HG03108 (cell line): ENCODE data around the gene PALLD.
A peak's percentile ranks its signal among the peaks of the same experiment; 100 is the strongest.

Experiments used
- ATAC-seq: cut with Tn5 transposase; IDR thresholded peaks from one replicate; pipeline ENCODE4 v1.9.1; 2021; ENCODE audit warnings: moderate library complexity; ENCODE audit not compliant: unreplicated experiment

The PALLD gene

DNA sequence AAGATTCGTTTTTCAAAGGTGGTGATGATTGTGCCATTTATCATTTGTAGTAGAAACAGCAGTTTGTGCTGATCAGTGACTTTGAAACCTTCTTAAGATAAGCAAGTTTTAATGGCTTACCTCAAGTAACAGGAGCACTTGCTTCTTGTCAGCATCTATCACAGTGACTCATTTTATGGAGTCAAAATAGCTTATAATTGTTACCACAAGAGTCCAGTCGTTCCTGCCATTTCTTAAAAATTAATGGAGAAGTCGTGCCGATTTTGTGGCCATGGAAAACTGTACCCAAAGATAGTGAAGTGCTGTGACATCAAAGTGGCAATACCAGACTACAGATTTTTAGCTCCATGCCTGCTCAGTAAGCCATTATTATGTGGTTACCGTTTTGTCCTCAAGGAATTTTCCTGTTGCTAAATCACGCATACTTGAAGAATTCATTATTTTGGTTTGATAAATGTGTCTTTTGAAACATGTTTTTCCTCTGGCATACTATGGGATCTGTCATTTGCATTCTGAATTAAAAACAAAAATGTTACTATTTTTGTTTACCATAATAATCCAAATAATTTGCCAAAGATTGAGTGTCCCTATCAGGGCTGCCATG is 383.3 kb downstream of the PALLD start:
- no peak for ATAC-seq

DNA sequence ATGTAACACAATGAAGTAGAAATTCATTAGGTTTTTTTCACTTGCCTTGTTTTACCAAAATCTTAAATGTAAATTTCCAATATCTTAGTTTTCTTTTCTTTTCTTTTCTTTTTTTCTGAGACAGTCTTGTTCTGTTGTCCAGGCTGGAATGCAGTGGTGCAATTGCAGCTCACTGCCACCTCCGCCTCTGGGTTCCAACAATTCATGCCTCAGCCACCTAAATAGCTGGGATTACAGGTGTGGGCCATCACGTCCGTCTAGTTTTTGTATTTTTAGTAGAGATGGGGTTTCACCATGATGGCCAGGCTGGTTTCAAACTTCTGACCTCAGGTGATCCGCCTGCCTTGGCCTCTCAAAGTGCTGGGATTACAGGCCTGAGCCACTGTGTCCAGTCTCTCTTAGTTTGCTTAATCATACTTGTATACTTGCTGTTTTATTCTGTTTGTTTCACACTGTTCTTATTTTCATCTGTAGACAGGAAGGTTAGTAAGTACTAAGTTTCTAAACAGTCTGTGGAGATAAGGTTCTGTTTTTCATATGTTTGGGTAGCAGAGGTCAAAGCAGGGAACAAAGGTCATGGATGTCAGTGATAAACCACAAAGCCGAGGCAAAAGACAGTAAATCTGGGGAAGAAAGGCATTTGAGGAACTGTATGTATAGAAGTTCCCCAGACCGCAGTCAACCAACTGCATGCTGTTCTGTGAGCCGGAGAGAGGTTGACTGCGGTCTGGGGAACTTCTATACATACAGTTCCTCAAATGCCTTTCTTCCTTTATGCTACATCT is 384.2 kb downstream of the PALLD start:
- peak; percentile 59 for ATAC-seq

DNA sequence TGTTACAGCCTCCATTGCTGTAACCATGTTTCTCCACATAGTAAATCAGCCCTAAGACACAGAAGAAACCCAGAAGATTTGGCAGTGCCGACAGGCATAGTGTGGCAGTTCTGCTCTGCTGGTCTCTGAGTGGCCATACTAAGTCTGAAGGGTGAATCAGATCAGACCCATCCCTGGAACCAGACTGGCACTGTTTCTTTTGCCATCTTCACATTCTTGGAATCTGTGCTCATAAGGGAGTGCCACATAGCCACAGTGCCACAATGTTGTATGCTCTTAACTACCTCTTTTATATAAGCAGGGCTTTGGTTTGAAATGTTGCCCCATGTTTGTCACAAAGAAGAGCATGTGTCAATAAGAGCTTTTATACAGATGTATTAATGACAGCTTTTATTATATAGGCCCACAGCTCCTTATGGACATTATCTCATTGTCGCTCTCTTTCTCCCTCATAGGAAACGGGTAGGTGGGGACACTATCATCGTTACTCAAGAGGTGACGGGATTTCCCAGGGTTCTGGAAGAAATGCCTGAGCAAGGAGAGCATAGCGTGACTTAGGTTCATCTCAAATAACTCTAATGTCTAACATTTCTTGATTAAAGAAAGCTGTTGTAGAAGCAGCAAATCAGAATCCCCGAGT is 385.0 kb downstream of the PALLD start:
- ATAC-seq = no peak

DNA sequence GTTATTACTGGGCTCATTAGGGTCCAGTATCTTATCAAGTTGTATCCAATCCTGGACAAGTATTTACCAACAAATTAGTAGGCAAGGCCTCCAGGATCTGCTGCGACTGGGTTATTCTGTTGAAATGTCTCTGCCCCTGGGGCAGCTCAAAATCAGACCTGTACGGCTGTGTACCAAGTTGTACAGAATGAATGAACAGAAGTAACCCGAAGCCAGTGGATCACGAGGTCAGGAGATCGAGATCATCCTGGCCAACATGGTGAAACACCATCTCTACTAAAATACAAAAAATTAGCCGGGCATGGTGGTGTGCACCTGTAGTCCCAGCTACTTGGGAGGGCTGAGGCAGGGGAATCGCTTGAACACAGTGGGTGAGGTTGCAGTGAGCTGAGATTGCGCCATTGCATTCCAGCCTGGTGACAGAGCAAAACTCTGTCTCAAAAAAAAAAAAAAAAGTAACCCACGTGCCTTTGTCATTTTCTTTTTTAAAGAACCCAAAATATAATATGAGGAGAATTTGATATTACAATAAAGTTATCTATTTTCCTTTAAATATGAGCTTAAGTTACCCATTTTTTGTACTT is 385.9 kb downstream of the PALLD start:
- no peak for ATAC-seq

DNA sequence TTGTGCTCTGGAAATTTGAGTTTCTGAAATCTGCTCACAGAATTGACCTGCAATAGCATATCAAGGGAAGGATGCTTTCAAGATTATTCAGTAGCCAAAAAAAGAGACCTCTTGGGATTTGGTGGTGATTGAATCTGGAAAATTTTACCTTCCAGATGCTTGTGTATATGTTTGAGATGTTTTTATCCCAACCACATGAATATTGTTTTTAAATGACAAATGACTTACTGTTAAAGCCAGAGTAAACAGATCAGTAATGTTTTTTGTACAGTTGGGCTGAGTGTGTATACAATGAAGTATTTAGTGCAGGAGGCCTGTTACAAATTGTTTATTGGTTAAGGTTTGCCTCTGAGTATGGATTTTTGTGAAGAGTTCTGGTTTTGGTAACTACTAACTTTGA is 386.7 kb downstream of the PALLD start:
- ATAC-seq = no peak

DNA sequence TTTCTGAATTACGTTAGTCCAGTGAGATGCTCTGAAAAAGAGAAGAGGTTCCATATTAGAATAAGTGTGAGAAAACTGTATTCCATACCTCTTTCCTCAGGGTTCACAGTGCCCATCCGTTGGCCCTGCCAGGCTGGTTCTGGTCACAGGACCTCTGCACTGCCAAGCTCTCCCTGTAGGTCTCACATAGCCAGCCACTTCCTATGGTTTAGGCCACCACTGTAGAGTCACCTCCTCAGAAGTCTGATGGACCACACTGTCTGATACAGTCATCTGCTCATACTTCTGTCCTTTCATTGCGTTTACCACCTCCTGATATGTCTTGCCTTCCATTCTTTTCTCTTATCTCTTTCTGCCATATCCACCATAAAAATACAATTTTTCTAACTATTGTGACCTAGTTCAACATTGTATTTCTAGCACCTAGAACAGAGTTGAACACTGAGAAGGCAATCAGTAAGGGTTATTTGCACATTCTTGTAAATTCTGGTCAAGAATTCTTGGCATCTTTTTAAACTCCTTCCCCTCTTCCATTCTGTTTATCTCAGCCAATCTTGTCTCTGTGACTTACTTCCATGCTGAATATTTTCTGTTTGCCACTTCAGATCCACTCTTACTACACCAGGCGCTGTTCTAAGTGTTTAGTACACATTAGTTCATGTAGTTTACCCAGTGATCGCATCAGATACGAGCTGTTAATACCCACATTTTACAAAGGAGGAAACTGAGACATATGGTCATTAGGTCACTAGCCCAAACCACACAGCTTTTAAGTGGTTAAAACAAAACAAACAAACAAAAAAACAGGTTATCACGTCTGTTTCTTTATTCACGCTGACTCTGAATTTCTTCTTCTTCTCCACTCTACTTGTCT is 387.6 kb downstream of the PALLD start:
- ATAC-seq = no peak

DNA sequence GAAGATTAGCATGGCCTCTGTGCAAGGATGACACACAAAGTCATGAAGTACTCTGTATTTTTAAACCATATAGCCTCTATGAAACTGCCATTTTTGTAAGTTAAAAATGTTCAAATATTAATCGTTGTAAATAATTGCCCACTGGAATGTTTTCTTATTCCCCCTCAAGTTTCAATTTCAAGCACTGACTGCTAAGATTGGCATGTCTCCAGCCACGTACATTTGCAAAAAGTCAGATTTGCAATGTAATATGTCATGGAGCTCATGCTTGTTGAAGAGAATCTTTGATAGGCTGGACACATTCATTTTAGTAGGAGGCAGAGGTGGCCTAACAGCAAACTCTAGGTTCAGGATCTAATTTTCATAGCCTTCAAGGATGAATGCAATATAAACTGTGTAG is 388.5 kb downstream of the PALLD start:
- no peak for ATAC-seq

DNA sequence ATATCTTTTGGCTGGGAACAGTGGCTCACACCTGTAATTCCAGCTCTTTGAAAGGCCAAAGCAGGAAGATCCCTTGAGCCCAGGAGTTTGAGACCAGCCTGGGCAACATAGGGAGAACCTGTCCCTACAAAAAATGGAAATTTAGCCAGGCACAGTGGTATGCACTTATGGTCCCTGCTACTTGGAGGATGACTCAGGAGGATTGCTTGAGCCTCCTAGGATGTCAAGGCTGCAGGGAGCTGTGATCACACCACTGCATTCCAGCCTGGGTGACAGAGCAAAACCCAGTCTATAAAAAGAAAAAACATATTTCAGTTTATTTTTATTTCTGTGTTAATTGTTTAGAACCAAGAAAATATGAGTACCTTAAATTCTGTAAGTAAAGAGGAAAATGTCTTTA is 389.5 kb downstream of the PALLD start:
- ATAC-seq = no peak

DNA sequence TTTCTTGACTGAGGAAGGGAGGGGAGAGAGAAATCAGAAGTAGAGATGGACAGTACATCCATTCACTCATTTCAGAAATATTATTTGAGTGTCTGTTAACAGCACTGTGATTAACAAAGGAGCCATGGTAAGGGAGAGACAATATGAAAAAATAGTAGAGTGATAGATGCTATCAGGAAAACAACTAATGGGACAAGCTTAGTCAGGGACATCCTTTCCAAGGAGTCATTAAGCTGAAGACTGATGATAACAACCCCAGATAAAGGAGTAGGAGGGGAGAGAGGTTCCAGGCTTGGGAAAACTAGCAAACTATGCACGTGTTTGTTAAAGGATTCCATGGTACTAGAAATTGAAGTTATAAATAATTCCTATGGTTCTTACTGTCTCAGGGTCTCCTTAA is 391.0 kb downstream of the PALLD start:
- ATAC-seq = no peak

DNA sequence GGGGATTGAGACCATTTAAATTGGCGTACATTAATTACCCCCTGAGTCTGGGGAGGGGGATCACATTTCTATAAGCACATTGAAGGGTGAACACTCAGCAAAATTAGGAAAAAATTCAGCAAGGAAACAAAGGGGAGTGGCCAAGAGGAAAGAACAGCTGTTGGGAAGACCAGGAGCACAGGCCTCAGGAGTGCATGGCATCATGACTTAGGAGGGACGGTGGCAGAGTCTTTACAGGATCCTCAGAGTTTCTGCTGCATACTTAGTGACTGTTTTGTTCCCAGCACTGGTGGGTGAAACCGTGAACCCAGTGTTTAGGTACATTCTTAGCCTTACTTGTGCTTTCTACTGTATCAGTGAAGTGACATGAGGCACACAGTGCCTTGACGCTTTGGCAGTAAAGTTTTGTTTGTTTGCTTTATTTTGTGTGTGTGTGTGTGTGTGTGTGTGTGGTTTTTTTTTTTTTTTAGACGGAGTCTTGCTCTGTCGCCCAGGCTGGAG is 391.9 kb downstream of the PALLD start:
- no peak for ATAC-seq

DNA sequence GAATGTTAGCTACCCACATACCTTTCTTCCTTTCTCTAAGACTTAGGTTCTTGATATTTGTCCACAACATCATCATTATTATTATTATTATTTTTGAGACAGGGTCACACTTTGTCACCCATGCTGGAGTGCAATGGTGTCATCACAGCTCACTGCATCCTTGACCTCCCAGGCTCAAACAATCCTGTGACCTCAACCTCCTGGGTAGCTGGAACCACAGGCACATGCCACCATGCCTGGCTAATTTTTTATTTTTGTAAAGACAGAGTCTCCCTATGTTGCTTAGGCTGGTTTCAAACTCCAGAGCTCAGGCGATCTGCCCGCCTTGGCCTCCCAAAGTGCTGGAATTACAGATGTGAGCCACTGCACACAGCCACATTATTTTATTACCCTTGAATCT is 394.2 kb downstream of the PALLD start:
- no peak for ATAC-seq

DNA sequence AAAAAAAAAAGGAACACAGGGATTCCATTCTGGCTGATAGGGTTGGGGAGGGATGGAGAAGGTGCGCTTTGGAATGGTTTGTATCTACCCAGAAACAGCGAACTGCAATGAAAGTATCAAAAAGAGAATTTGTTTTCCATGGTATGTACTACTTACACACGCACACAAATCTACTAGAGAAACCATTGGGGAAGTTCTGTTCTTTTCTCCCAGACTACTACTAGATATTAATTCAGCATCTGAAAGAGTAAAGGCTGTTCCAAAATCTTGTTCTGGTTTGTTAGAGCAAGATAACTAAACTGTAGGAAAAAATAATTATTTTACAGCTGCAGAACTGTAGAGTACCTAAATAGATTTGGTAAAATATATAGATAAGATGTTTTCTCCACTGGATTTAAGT is 394.8 kb downstream of the PALLD start:
- ATAC-seq = no peak

DNA sequence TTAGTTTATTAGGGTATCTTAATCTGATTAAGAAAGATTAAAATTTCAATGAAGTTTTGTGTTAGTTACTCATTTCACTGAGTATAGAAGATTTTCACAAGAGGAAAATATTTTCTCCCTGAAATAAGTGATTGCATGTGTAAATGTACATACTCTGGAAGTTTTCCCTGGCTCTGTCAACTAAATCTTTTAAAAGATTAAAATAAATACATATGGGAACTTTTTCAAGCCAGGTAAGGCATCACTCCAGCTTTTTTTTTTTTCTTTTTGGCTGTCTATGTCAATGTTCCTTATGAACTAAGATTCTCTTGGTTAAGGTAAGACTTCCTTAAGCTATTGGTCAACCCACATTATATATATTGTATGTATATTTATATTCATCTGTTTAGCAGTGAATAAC is 395.6 kb downstream of the PALLD start:
- no peak for ATAC-seq

DNA sequence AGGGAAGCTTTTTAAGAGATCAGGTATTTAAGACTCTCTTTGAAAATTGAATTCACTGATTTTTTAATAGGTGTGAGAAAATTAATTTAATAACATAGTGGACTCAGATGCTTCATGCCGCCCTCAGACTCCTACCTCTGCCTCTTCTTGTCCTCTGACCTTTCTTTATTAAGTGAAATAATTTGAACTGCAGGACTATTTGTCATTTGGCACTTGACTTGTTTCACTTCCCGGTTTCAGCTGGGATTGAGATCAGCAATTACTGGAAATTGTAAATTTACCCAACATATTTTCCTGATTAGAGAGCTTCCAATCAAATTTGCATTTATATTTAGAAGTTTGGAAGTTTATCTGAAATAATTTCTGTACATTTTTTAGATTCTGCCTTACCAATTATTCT is 396.4 kb downstream of the PALLD start:
- no peak for ATAC-seq

DNA sequence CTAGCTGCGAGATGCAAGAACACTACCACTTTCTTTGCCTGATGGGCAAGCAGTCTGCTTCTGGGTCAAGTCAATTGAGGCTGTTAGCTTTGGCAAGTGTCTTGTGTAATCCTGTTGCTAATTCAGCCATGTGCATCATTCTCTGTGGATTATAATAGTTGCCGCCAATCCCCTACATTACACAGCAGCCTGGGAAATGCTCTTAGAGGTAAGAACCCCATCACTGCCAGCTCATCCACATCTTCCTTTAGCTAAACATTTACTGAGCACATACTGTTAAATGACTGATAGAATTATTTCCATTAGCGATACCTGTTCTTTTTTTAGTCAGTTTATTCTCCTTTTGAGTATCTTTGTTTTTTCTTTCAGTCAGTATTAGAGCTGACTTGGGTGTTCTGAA is 397.0 kb downstream of the PALLD start:
- no peak for ATAC-seq

DNA sequence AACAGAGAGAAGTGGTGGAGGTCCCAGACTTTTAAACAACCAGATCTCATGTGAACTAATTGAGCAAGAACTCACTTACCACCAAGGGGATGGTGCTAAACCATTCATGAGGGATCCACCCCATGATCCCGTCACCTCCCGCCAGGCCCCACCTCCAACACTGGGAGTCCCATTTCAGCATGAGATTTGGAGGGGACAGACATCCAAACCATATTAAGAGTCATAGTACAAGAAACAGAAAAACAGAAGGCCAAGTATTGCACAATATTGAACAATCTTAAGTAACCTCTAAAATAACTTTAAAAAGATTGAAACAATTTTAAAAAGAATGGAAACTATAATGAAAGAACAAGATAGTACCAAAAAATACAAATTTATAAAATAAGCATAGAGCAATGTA is 403.2 kb downstream of the PALLD start:
- ATAC-seq = no peak

DNA sequence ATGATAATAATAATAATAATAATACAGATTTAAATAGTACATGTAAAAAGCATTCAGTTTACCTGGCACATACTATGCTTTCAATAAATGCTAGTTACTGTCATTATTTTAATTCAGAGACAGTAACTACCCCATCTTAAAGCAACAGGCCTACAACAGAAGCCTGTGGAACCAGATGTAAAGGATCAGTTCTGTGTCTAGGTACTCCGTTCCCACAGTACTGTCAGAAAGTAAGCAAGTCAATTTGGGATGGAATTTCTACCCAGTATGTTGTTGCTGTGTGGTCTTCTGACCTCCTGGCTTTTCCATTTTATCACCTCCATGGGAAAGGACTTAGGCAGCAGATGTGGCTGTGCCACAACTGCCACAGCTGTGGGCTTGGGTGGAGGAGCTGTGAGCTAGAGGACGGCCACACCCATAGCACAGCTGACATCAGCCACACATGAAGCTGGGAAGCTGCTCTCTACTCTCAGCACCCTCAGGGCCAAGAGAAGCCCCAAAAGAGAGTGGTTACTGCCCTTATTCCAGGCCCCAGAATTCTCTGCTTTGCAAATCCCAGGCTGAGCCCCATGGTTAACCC is 410.4 kb downstream of the PALLD start:
- ATAC-seq = no peak

DNA sequence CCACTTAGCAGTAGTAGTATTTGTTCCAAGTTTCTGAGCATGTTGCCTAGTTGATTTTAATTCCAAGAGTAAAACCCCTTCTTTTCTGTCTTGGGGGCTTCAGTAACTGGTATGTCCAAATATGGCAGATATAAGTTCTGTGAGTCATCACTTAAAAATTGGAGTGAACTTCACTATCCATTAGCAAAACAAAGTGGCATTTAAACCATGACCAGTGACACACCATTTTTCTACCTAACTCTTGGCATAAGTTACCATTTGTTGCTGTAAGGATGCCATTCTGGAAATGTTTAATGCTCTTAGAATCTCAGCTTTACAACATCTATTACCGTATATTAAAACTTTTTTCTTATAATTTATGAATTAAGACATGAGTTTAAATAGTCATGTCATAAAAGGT is 411.2 kb downstream of the PALLD start:
- ATAC-seq = no peak

DNA sequence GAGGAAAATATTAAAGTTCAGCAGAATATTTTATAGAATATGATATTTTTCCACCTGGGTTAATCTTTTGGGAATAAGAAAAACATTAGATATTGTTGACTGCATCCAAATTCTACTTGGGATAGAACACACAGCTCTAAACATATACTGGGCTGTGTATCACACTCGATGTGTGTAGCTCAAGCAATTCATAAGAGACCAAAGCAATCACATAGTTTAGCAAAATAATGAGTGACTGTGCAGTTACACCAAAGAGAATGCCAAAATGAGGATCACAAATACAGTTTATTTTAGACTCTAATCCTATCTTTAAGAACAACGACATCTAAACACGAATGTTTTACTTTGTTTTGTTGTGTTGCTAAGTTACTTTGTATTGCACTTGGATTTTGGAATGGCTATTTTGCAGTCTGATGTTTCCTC is 412.0 kb downstream of the PALLD start:
- ATAC-seq = no peak

DNA sequence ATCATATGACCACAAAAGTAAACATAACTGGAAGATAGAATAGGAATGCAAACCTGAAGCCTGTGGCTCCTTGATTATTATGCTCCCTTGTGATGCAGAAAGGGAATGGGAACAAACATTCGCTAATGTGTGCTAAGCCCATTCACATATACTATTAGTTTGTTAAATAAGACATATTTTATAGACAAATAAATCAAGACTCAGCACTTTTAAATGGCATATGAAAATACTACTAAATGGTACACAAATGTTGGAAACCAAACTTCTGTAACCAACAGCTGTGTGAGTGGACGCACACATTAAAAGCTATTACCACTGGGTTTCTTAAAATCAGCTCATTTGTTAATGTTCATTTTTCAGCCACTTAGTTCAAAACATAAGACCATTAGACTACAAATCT is 417.2 kb downstream of the PALLD start:
- no peak for ATAC-seq
